H1 (cell line): Measurements from ENCODE around the gene PRKCI. TPM values are rescaled to one million over a fixed set of nuclear protein-coding genes. Genes with fewer than 3 reads are reported as not detected.

Source experiments
- CTCF ChIA-PET: fragments of 300-600 bp; sonication (Branson Sonifier 250); formaldehyde crosslinking; loops from one replicate; lab custom pipeline; 2021; ENCODE audit not compliant: partially characterized antibody; lab: Charles Lee
- POLR2A ChIA-PET: fragments of 300-600 bp; sonication (Branson Sonifier 250); formaldehyde crosslinking; loops from one replicate; lab custom pipeline; 2021; ENCODE audit warnings: inconsistent platforms; ENCODE audit not compliant: partially characterized antibody; lab: Charles Lee
- DNase-seq, 2 experiments: peaks; one replicate each; pipeline versions ENCODE4 v3.0.0 to v3.0.0-alpha.2; 2010 to 2022; ENCODE audit warnings: low spot score in 2 of 2, low read depth in 1 of 2, mixed read lengths in 1 of 2
- FAIRE-seq: peaks from 2 replicates; lab custom pipeline; 2011; peaks lifted over from hg19 to GRCh38; lab: Jason Lieb, UNC
- H2AFZ ChIP-seq: 2 replicates; pipeline ENCODE4 v1.8.1; 2012; ENCODE audit warnings: low read length, inconsistent platforms
- H2AK5ac ChIP-seq: 2 replicates; pipeline ENCODE4 v1.6.1; 2013; ENCODE audit warnings: low read depth, low read length
- H2BK120ac ChIP-seq: replicated peaks from 2 replicates; pipeline ENCODE3; 2013; ENCODE audit warnings: low read depth, low read length, inconsistent platforms
- H2BK12ac ChIP-seq: 2 replicates; pipeline ENCODE4 v1.6.1; 2013; ENCODE audit warnings: low read depth, low read length
- H2BK15ac ChIP-seq: 2 replicates; pipeline ENCODE4 v1.6.1; 2013; ENCODE audit warnings: low read length
- H2BK20ac ChIP-seq: 2 replicates; pipeline ENCODE4 v1.6.1; 2013; ENCODE audit warnings: low read length
- H2BK5ac ChIP-seq: 2 replicates; pipeline ENCODE4 v1.6.1; 2013; ENCODE audit warnings: low read depth, low read length
- H3K14ac ChIP-seq: 2 replicates; pipeline ENCODE4 v1.6.1; 2013; ENCODE audit warnings: inconsistent platforms; ENCODE audit not compliant: insufficient read length
- H3K18ac ChIP-seq: 2 replicates; pipeline ENCODE4 v1.6.1; 2013; ENCODE audit warnings: low read length; ENCODE audit errors: extremely low read depth
- H3K23ac ChIP-seq: 2 replicates; pipeline ENCODE4 v1.6.1; 2013; ENCODE audit warnings: inconsistent platforms; ENCODE audit not compliant: insufficient read length
- H3K23me2 ChIP-seq: 2 replicates; pipeline ENCODE4 v1.6.1; 2013; ENCODE audit warnings: low read depth, low read length
- H3K27ac ChIP-seq: 2 replicates; pipeline ENCODE4 v1.6.1; 2011; ENCODE audit warnings: low read depth, low read length, inconsistent platforms
- H3K27me3 ChIP-seq, 4 experiments: replicated peaks in 1 of 4; 1 replicate in 1 of 4; 2 replicates in 3 of 4; pipeline versions ENCODE4 v1.6.1 to v1.8.1; 2011 to 2013; ENCODE audit warnings: low read length in 3 of 4, mild to moderate bottlenecking in 3 of 4, inconsistent platforms in 2 of 4, mixed read lengths in 2 of 4, moderate library complexity in 1 of 4; ENCODE audit not compliant: control insufficient read depth in 3 of 4, insufficient read depth in 3 of 4; ENCODE audit errors: extremely low read depth in 1 of 4
- H3K36me3 ChIP-seq, 4 experiments: 2 replicates each; pipeline versions ENCODE4 v1.6.1 to v1.8.1; 2011 to 2013; ENCODE audit warnings: mild to moderate bottlenecking in 4 of 4, low read length in 3 of 4, moderate library complexity in 2 of 4, control low read depth in 1 of 4, inconsistent platforms in 1 of 4; ENCODE audit not compliant: insufficient read depth in 4 of 4, control insufficient read depth in 2 of 4
- H3K4ac ChIP-seq: replicated peaks from 2 replicates; pipeline ENCODE3; 2013; ENCODE audit warnings: low read length, low read depth, mixed read lengths, inconsistent platforms; ENCODE audit not compliant: insufficient read length
- H3K4me1 ChIP-seq, 4 experiments: replicated peaks in 1 of 4; 1 replicate in 1 of 4; 2 replicates in 3 of 4; pipeline versions ENCODE4 v1.6.1 to v1.8.1; 2011 to 2013; ENCODE audit warnings: low read length in 3 of 4, inconsistent platforms in 2 of 4, mixed read lengths in 1 of 4; ENCODE audit not compliant: insufficient read depth in 4 of 4, control insufficient read depth in 3 of 4
- H3K4me2 ChIP-seq, 2 experiments: 2 replicates each; pipeline versions ENCODE4 v1.6.1 to v1.8.1; 2011 to 2013; ENCODE audit warnings: low read depth in 2 of 2, low read length in 2 of 2, control low read depth in 1 of 2, inconsistent platforms in 1 of 2, mild to moderate bottlenecking in 1 of 2; ENCODE audit not compliant: insufficient read depth in 1 of 2
- H3K4me3 ChIP-seq, 4 experiments: fragments of 200-600, 300-600 bp in 1 of 4; sonication (generic), shearing (Covaris generic), sonication (Bioruptor Twin) in 1 of 4; 2 replicates each; pipeline versions ENCODE4 v1.5.1 to v1.8.1; 2011 to 2016; ENCODE audit warnings: low read length in 4 of 4, low read depth in 3 of 4, control low read depth in 2 of 4, inconsistent platforms in 2 of 4, mild to moderate bottlenecking in 2 of 4, mixed read lengths in 1 of 4, moderate library complexity in 1 of 4; ENCODE audit not compliant: insufficient read depth in 2 of 4; ENCODE audit errors: extremely low read depth in 1 of 4
- H3K56ac ChIP-seq: replicated peaks from 2 replicates; pipeline ENCODE3; 2013; ENCODE audit warnings: low read depth, mild to moderate bottlenecking, mixed read lengths, low read length, inconsistent platforms; ENCODE audit not compliant: insufficient read length
- H3K79me1 ChIP-seq: 2 replicates; pipeline ENCODE4 v1.6.1; 2013; ENCODE audit warnings: low read depth, low read length, control low read depth
- H3K79me2 ChIP-seq, 2 experiments: 2 replicates each; pipeline versions ENCODE4 v1.6.1 to v1.8.1; 2012 to 2013; ENCODE audit warnings: low read length in 2 of 2, mild to moderate bottlenecking in 2 of 2, inconsistent platforms in 1 of 2; ENCODE audit not compliant: insufficient read depth in 2 of 2, control insufficient read depth in 1 of 2
- H3K9ac ChIP-seq, 4 experiments: replicated peaks in 1 of 4; 1 replicate in 1 of 4; 2 replicates in 3 of 4; pipeline versions ENCODE4 v1.6.1 to v1.8.1; 2011 to 2013; ENCODE audit warnings: low read depth in 3 of 4, low read length in 3 of 4, control low read depth in 2 of 4, mild to moderate bottlenecking in 2 of 4, moderate library complexity in 2 of 4, inconsistent platforms in 1 of 4; ENCODE audit errors: extremely low read depth in 1 of 4
- H3K9me3 ChIP-seq, 2 experiments: 2 replicates each; pipeline versions ENCODE4 v1.6.1 to v1.8.1; 2012 to 2013; ENCODE audit warnings: mild to moderate bottlenecking in 2 of 2, moderate library complexity in 2 of 2, control low read depth in 1 of 2, inconsistent platforms in 1 of 2, low read depth in 1 of 2, low read length in 1 of 2, mixed read lengths in 1 of 2; ENCODE audit not compliant: insufficient read depth in 2 of 2
- H4K20me1 ChIP-seq, 2 experiments: replicated peaks in 1 of 2; 2 replicates each; pipeline versions ENCODE3 to v1.8.1; 2011 to 2013; ENCODE audit warnings: inconsistent platforms in 2 of 2, low read length in 2 of 2, mild to moderate bottlenecking in 1 of 2; ENCODE audit not compliant: insufficient read depth in 2 of 2, control insufficient read depth in 1 of 2
- H4K5ac ChIP-seq: 2 replicates; pipeline ENCODE4 v1.6.1; 2013; ENCODE audit warnings: low read length, low read depth, mixed read lengths, inconsistent platforms; ENCODE audit not compliant: insufficient read length
- H4K8ac ChIP-seq: 2 replicates; pipeline ENCODE4 v1.8.0; 2013; ENCODE audit warnings: mild to moderate bottlenecking, moderate library complexity, low read length, inconsistent platforms; ENCODE audit not compliant: insufficient read depth; ENCODE audit errors: extremely low read depth
- H4K91ac ChIP-seq: replicated peaks from 2 replicates; pipeline ENCODE3; 2013; ENCODE audit warnings: low read length, mixed read lengths, inconsistent platforms; ENCODE audit not compliant: insufficient read length
- CTCF ChIP-seq, 3 experiments: IDR thresholded peaks; 1 replicate in 2 of 3; 2 replicates in 1 of 3; pipeline versions ENCODE4 v1.5.1 to v1.6.1; 2011; ENCODE audit warnings: low read length in 3 of 3, mild to moderate bottlenecking in 3 of 3, inconsistent platforms in 2 of 3, low read depth in 1 of 3, moderate library complexity in 1 of 3; ENCODE audit not compliant: insufficient read depth in 1 of 3; ENCODE audit errors: control extremely low read depth in 1 of 3
- E2F6 ChIP-seq: IDR thresholded peaks from 2 replicates; pipeline ENCODE4 v1.6.1; 2012; ENCODE audit warnings: inconsistent platforms
- JUN ChIP-seq: IDR thresholded peaks from 2 replicates; pipeline ENCODE4 v1.6.1; 2011; ENCODE audit warnings: low read depth, mild to moderate bottlenecking, improper control_type of control experiment, low read length
- RAD21 ChIP-seq, 2 experiments: IDR thresholded peaks in 1 of 2; conservative IDR thresholded peaks in 1 of 2; 2 replicates each; pipeline ENCODE4 v1.6.1; 2011; ENCODE audit warnings: low read depth in 2 of 2, low read length in 2 of 2, improper control_type of control experiment in 1 of 2, inconsistent platforms in 1 of 2, mild to moderate bottlenecking in 1 of 2, moderate library complexity in 1 of 2
- WGBS, 2 experiments: shearing (Covaris generic) in 1 of 2; methylation state at CpG; one replicate each; pipeline versions ENCODE4 v1.1.6 to v1.1.7; 2013 to 2015; ENCODE audit warnings: low lambda C conversion rate in 2 of 2, mixed read lengths in 2 of 2, inconsistent platforms in 1 of 2, low coverage in 1 of 2, missing lambda C conversion rate in 1 of 2; ENCODE audit not compliant: insufficient replicate concordance in 2 of 2, insufficient coverage in 1 of 2, insufficient read length in 1 of 2; ENCODE audit errors: extremely low coverage in 1 of 2, missing lambda C conversion rate in 1 of 2; 5-methylcytosine and 5-hydroxymethylcytosine counted together
- polyA plus RNA-seq, 7 experiments: library from polyadenylated mRNA; depleted of rRNA in 3 of 7; stranded (reverse) in 5 of 7; unstranded in 2 of 7; fragments of >200 nt in 5 of 7; fragments of 200-250 nt in 2 of 7; gene quantifications; 1 replicate in 5 of 7; 2 replicates in 1 of 7; 4 replicates in 1 of 7; pipeline versions ENCODE4 v1.2.1 to v1.2.3, GENCODE V29; 2011 to 2013; ENCODE audit warnings: missing spikeins in 2 of 7, mixed read lengths in 2 of 7
- total RNA-seq: library from RNA; stranded (reverse); fragmentation: NEBNext Ultra II Directional; extraction: Animal tissue kit (Norgen Biotek cat#: 25700); gene quantifications from 2 replicates; pipeline ENCODE4 v1.2.1, GENCODE V29; 2021

PRKCI gene
- total and polyA plus RNA-seq, 2 of the 8 experiments (the other 6 are each of a cell fraction or from before 2014, with no cell fraction given), result 24.3 to 100.0 TPM

GRCh38 chr3:170324962-170325361, 102.7 kb downstream of the PRKCI start:
- peaks cover 8 to 20% of the 10 kb centered on the region in 2 experiments for H3K9me3 ChIP-seq
- no peak overlapping the region for H4K8ac ChIP-seq
- WGBS, 2 experiments, result 72% methylated on average over 3 of the region's 3 CpGs; no CpG with 5 or more reads in 1 of the 2 experiments
- no peaks in the 10 kb centered on the region for H3K79me2 ChIP-seq
- H3K4ac ChIP-seq, result no peak overlapping the region
- peaks cover 0 to 11% (median 2%) of the 10 kb centered on the region in 4 experiments; a peak in 2 of 7 replicates for H3K4me1 ChIP-seq
- H3K56ac ChIP-seq, result no peak overlapping the region
- ChIA-PET CTCF (interaction anchor here (0.8 to 2.0 kb wide), 12 partner anchors 9 to 487 kb away, joined by 3 to 8 read pairs (median 4); no protein-coding TSS in a partner anchor), POLR2A (interaction anchor here (1.1 kb wide), 1 partner anchor 32 kb away, joined by 5 read pairs; the partner anchor contains the start of gene SKIL)
- peaks cover 0 to 6% (median 0%) of the 10 kb centered on the region in 4 experiments; a peak in 1 of 8 replicates for H3K36me3 ChIP-seq
- H2AFZ ChIP-seq, result 0 out of 2 replicates have a peak overlapping the region, but pooled peaks have one; percentile 36
- FAIRE-seq, result no peak
- no peaks in the 10 kb centered on the region for H4K20me1 ChIP-seq
- H4K91ac ChIP-seq, result no peak overlapping the region
- H3K4me3 ChIP-seq, result no peak overlapping the region
- H2BK20ac ChIP-seq, result peak overlapping the region; percentile 26; the same call in 1 of the 2 replicates
- no peak overlapping the region for H4K5ac ChIP-seq
- H2BK15ac ChIP-seq, result peak overlapping the region; percentile 76; the same call in 1 of the 2 replicates
- no peaks in the 10 kb centered on the region; a peak in 1 of 7 replicates for H3K27me3 ChIP-seq
- H3K23me2 ChIP-seq, result no peaks in the 10 kb centered on the region; the same call in 1 of the 2 replicates
- no peak overlapping the region for H3K27ac ChIP-seq
- no peaks in the 10 kb centered on the region for H3K79me1 ChIP-seq
- no peak overlapping the region for H2BK120ac ChIP-seq
- no peak overlapping the region for H3K4me2 ChIP-seq
- H2BK5ac ChIP-seq, result no peak overlapping the region
- no peak overlapping the region for H3K18ac ChIP-seq
- H3K9ac ChIP-seq, result no peak overlapping the region
- H3K23ac ChIP-seq, result no peak overlapping the region
- no peak overlapping the region for H2AK5ac ChIP-seq
- H2BK12ac ChIP-seq, result 0 out of 2 replicates have a peak overlapping the region, but pooled peaks have one; percentile 27
- DNase-seq, result peak in 1 of 2 experiments; percentile 47
- no peak overlapping the region for H3K14ac ChIP-seq
- TF ChIP-seq RAD21 (IDR thresholded peaks at IDR 0.05 in 1 of 2, conservative IDR thresholded peaks at IDR 0.05 in 1 of 2; ENCODE audit: low read depth in 2 of 2, low read length in 2 of 2) (peak in 1 of 2 experiments; percentile 13; a peak in 1 of 4 replicates), CTCF (IDR thresholded peaks at IDR 0.05; ENCODE audit: control extremely low read depth in 1 of 3, insufficient read depth in 1 of 3, low read depth in 1 of 3, low read length in 3 of 3) (peak; percentile 3 to 25 (median 23); a peak in 2 of 4 replicates), E2F6 (no peak), JUN (no peak)
